Peyer's patch (tissue), 4 donors: ENCODE data around the gene STAT5B.

Experiments used
- POLR2A ChIP-seq, 2 donors: fragments of 450-650 bp; IDR thresholded peaks; one replicate each; pipeline ENCODE4 v1.5.1; 2017; ENCODE audit warnings: antibody characterized with exemption in 2 of 2, mild to moderate bottlenecking in 2 of 2, moderate library complexity in 2 of 2
- TF ChIP-seq, protein P1 (sequence below), 6 experiments: fragments of 450-650 bp in 4 of 6; fragments of 200-600 bp in 2 of 6; sonication (generic) in 1 of 6; IDR thresholded peaks; one replicate each; pipeline ENCODE4 v1.5.1; 2017 to 2019; ENCODE audit warnings: antibody characterized with exemption in 6 of 6, mild to moderate bottlenecking in 3 of 6, moderate library complexity in 1 of 6

- TF ChIP-seq, protein P1, sequence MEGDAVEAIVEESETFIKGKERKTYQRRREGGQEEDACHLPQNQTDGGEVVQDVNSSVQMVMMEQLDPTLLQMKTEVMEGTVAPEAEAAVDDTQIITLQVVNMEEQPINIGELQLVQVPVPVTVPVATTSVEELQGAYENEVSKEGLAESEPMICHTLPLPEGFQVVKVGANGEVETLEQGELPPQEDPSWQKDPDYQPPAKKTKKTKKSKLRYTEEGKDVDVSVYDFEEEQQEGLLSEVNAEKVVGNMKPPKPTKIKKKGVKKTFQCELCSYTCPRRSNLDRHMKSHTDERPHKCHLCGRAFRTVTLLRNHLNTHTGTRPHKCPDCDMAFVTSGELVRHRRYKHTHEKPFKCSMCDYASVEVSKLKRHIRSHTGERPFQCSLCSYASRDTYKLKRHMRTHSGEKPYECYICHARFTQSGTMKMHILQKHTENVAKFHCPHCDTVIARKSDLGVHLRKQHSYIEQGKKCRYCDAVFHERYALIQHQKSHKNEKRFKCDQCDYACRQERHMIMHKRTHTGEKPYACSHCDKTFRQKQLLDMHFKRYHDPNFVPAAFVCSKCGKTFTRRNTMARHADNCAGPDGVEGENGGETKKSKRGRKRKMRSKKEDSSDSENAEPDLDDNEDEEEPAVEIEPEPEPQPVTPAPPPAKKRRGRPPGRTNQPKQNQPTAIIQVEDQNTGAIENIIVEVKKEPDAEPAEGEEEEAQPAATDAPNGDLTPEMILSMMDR (IDR thresholded peaks at IDR 0.05) = no peak
- no peak for TF ChIP-seq POLR2A (IDR thresholded peaks at IDR 0.05)
Observed at GRCh38 chr17:42307362-42307927, 31.3 kb upstream of the STAT5B start.
